NOMO-1 (cell line): ENCODE data around the gene AFMID.
A peak's percentile ranks its signal among the peaks of the same experiment; 100 is the strongest.

ENCODE experiments used
- DNase-seq, 2 experiments: peaks; one replicate each; lab custom pipeline; 2025; ENCODE audit not compliant: unreplicated experiment in 2 of 2; lab: John Stamatoyannopoulos, UW

Gene AFMID

DNA sequence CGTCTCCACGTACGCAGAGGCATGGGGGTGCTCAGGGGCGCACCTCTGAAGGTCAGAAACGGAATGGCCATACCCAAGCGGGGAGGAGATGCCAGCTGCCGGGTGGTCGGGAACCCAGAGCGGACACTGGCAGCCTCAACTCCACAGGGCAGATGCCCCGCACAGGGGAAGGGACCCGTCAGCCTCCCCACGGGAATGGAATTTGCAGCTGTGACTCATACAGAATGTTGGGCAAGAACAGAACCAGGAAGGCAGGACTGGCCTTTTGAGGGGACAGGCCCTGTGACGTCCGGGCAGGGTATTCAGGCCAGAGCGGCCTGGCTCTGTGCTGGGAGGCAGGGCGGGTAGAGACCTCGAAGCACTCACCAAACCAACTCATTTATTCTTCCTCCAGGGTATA is 7.8 kb upstream of the AFMID start:
- no peak for DNase-seq

DNA sequence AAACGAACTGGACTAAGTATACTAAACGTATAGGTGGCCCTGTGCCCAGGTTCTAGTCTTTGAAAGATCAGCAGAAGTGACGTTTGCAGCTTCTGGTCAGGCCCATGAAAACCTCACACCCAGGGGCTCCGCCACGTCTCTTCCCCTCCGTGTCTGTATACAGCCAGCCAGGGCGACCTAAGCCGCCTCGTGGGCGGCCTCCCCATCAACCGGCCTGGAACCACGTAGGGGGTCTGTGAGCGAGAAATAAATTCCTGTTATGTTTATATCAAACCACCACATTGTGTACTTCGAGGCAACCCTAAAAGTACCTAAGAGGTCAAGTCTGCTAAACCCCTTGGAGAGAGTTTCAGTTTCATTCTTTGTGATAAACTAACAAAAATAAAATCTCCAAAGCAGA is 7.1 kb upstream of the AFMID start:
- no peak for DNase-seq

DNA sequence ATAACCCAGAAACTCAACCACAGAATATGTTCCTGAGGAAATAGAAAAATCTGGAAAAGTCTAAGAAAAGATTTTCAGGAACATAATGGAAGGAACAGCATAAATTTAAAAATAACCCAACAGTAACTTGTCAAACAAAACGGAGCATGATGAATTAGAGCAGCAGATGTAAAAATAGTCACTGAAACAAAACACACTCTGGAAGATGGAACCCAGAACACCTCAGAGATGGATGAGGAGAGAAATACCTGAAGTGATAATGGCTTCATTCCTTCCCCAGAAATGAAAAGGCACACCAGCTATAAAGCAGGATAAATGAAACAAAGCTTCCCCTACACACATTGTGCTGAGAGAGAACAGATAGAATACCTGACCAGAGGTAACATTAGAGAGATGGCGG is 6.7 kb upstream of the AFMID start:
- DNase-seq: no peak

DNA sequence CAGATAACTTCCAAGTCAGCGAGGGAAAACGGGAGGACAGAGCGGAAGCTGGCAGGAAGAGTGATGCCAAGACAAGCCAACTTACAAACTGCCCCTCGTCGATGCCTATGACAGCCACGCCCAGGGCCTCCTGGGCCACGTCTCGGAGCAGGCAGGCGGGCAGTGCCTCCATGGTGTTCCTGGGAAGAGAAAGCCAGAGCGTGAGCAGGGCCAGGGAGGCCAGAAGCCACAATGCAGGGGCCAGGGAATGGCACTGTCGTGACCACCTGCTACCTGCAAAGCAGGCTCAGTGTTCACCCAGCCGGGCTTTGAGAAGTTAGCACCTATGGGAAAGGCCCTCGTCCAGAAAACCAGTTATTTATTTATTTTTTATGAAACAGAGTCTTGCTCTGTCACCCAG is 4.7 kb upstream of the AFMID start:
- DNase-seq: no peak

DNA sequence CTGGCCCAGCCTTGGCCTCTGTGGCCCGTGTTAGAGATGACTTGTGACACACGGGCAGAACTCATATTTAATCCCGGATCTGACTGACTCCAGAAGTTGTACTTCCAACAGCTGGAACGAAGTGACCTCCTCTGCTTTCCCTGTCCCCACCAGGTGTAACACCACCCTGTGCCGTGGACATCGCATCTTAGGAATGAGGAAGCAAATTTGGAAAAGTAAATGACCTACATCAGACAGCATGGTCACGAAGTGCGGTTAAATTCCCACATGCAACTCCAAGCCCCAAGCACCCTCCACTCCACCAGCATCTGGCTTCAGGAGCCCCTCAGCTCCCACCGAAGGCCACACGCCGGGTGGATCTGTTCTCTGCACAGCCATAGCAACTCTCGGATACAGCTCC is 3.2 kb upstream of the AFMID start:
- DNase-seq: no peak

DNA sequence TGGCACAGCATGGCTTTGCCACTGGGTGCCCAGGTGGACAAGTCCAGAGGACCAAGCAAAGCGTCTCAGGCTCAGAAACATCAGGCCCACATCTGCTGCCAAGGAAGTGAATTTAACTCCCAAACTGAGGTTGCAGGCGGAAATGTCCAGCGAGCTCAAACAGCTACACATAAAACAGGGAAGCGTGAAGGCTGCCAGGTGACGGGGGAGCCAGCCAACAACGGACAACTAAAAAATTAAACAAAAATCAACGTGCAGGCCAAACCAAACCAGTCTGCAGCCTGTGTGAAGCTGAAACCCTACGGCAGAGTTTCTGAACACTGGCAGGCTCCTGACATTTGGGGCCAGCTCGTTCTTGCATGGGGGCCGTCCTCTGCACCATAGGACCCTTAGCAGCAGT is 2.8 kb upstream of the AFMID start:
- DNase-seq: no peak

DNA sequence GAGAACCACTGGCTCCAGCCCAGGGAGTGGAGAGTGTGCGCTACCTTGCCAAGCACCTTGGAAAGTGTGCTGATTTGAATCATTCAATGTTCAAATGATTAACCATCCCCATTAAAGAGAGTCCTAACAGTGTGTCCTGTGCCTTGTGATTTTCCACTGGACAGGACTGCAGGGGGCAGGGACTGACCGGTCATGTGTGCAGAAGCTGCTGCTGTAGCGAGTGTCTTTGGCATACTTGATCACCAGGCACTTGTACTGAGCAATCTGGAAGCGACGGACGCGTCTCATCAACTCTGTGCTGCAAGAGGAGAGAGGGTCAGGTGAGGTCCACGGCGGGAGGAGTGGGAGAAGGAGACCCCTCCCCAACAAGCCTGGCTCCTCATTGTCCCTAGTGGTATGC is 2.3 kb upstream of the AFMID start:
- DNase-seq: no peak

DNA sequence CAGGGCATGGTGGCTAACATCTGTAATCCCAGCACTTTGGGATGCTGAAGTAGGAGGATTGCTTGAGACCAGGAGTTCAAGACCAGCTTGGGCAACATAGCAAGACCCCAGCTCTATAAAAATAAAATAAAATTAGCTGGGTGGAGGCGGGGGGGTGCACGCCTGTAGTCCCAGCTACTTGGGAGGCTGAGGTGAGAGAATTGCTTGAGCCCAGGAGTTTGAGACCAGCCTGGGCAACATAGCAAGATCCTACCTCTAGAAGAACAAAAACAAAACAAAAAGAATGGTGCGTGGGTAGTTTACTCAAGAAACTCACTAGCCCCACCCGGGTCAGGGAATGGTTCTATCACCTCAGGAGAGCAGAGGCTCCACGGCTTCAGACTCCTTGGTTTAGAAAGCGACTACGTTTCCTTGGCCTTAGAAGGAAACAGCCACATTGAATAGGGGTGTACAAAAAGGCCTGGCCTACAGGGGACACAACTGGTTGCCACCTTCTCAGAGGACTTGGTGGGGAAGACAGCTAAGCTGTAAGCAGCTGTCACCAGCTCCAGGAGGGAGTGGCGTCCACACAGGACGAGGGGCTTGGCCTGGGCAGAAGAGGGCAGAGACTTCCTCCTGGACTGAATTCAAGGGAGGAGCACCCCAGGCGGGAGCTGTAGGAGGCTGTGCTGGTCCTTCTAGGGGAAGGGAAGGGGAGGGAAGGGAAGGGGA is 1.0 kb upstream of the AFMID start:
- DNase-seq: peak; percentile 37 to 50

DNA sequence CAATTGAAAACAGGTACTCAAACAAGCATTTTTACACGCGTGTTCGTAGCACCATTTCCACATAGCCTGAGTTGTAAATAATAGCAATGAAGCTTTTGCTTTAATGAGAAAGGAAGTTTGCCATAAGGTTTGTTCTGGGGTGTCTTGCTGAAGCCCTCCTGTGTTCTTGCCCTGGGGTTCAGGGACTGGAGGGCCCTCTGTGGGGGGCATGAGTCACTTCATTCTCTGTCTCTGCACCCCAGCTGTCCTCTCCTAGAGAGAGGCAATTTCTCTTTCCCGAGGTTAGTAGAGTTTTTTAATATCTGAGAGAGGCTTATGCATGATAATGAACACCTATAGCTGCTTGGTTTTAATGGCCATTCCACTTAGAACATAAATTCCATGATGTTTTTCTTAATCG is 9.6 kb downstream of the AFMID start:
- DNase-seq: no peak

DNA sequence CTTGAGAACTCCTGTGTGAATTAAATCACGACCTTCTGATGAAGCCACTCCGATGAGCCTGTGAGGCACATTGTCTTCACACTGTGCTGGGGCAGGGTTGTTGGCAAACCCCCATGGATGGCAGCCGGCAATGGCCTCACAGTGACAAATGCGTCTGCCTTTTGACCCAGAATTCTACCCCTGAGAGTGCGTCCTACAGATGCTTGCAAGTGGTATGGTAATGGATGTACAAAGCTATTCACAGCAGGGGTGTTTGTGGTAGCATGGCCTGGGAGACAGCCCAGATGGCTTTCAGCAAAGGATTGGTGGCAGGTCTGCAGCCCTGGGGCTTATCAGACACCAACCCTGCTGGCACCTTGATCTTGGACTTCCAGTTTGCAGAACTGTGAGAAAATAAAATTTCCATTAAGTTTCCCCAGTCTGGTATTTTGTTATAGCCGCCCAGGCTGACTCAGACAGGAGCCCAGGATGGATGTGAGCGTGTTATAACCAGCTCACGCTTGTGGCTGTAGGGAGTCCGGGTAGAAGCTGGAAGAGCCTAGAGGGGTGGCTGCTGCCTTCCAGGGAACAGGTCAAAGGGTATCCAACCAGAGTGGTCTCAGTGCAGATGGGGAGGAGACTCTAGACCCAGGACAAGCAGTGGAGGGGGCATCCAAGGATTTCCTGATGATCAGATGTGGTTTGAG is 10.1 kb downstream of the AFMID start:
- no peak for DNase-seq

DNA sequence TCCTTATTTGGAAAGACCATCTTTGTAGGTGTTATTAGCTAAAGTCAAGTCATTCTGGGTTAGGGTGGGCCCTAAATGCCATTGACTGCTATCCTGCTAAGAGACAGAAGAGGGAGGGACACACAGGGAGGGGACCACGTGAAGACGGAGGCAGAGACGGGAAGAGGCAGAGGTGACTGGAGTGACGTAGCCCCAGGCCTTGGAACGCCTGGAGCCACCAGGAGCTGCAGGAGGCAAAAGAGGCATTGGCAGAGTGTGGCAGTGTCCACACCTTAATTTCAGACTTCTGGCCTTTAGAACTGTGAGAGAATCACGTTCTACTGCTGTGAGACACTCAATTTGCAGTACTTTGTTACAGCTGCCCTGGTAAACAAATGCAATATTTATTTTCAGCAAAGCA is 13.3 kb downstream of the AFMID start:
- DNase-seq: no peak

DNA sequence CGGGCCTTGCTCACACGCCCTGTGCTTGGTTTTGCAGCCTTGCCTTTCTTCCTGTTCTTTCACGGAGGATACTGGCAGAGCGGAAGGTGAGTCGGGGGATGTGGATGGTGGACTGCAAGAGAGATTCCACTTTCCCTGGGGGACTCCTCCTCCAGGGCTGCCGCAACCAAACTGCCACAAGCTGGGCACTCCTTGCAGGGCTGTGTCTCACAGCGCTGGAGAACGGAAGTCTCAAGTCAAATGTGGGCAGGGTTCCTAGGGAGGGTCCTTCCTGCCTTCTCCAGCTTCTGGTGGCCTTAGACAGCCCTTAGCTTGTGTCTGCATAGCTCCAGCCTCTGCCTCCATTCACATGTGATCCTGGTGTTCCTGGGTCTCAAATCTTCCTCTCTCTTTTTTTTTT is 15.5 kb downstream of the AFMID start:
- DNase-seq: no peak

DNA sequence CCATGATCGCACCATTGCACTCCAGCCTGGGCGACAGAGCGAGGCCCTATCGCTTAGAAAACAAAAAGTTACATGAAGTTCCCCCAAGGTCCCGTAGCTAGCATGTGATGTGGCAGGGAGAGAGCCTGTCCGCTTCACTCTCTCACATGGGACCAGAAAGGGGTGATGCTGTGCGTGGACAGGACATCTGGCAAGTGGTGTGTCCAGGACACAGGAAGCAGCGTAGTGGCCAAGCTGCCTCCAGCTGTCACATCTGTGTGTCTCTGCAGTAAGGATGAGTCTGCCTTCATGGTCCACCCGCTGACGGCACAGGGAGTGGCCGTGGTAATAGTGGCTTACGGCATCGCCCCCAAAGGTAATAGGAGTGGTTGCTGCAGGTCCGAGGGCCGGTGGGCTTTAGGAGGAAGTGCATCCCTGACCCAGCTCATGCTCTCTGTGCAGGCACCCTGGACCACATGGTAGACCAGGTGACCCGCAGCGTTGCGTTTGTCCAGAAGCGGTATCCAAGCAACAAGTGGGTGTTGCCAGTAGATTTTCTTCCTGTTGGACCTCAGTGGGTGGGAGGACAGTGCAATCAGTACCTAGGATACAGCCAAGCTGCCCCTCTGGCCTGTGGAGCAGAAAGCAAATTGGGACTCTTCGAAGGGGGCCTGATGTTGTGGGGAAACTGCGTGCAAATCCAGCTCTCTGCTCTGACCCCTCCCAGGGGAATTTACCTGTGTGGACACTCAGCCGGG is 17.4 kb downstream of the AFMID start:
- DNase-seq: no peak

DNA sequence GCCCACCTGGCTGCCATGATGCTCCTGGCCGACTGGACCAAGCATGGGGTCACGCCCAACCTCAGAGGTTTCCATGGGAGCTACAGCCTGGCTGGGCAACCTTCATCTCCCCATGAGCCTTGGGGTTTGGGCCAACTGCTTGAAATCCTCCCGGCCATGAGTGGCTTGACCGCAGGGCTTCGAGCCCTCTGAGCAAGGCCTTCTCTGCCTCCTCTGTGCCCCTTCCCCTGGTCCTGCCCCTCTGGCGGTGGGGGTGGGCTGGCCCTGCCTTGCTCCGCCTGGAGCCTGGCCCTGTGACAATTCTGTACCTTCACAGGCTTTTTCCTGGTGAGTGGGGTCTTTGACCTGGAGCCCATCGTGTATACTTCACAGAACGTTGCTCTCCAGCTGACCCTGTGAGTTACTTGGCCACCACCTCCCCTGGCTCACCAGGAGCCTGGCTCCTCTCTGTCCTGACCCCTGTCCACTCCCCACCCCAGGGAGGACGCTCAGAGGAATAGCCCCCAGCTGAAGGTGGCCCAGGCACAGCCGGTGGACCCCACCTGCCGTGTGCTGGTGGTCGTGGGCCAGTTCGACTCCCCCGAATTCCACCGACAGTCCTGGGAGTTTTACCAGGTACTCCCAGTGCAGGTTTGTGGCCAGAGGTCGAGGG is 18.1 kb downstream of the AFMID start:
- DNase-seq: no peak

DNA sequence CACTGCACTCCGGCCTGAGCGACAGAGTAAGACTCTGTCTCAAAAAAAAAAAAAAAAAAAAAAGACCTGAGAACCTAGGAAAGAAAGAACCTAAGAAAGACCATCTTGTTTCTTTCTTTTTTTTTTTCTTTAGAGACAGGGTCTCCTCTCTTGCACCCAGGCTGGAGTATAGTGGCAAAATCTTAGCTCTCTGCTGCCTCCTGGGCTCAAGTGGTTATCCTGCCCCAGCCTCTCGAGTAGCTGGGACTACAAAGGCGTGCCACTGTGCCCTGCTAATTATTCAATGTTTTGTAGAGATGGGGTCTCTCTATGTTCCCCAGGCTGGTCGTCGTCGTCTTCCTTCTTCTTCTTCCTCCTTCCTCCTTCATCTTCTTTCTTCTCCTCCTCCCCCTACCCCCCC is 19.1 kb downstream of the AFMID start:
- DNase-seq: no peak

DNA sequence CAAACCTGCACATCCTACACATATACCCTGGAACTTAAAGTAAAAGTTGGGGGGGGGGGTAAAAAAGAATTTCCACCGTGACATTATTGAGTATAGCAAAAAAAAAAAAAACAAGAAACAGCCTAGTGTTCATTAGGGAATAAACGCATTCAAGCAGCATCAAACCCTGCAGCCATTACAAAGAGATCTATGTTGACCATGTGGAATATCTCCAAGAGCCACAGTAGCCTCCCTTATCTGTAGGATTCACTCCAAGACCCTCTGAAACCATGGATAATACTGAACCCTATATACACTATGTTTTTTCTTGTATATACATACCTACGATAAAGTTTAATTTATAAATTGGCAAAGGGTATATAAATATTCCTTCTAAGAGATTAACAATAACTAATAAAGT is 21.3 kb downstream of the AFMID start:
- no peak for DNase-seq

DNA sequence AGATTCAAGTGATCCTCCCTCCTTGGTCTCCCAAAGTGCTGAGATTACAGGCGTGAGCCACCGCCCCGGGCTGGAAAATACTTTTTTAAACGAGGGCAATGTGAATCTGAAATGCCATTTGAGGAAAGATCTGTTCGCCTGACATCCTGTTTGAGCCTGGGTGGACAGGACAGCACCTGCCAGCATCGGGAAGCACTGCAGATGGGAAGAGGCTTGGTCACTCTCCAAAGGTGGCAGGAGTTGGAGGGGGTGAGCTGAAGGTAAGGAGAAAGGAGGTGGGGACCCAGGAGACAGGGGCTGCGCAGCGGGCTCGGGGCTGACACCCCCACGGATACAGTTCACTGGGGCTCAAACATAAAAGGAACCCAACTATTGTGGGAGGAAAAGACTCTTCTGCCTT is 22.9 kb downstream of the AFMID start:
- no peak for DNase-seq

DNA sequence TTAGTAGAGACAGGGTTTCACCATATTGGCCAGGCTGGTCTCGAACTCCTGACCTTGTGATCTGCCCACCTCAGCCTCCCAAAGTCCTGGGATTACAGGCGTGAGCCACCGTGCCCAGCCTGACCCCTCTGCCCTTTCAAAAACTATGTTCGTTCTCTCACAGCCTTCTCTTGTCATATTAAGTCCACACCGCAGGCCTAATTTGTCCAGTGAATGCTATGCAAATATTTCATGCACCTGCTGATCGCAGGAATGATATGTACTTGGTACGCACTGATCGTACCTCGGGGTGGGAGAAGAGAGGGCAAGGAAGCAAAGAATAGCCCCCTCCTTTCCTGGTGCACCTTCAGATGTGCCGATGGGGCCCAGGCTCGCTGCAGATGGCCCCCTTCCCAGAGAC is 23.9 kb downstream of the AFMID start:
- no peak for DNase-seq

DNA sequence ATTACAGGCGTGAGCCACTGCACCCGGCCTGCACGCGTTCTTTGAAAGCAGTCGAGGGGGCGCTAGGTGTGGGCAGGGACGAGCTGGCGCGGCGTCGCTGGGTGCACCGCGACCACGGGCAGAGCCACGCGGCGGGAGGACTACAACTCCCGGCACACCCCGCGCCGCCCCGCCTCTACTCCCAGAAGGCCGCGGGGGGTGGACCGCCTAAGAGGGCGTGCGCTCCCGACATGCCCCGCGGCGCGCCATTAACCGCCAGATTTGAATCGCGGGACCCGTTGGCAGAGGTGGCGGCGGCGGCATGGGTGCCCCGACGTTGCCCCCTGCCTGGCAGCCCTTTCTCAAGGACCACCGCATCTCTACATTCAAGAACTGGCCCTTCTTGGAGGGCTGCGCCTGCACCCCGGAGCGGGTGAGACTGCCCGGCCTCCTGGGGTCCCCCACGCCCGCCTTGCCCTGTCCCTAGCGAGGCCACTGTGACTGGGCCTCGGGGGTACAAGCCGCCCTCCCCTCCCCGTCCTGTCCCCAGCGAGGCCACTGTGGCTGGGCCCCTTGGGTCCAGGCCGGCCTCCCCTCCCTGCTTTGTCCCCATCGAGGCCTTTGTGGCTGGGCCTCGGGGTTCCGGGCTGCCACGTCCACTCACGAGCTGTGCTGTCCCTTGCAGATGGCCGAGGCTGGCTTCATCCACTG is 27.0 kb downstream of the AFMID start, which contains the start of gene BIRC5:
BIRC5 (plus strand) TSS at position 238 of the 690 bp plus-strand sequence; CDS start at position 302, 64 bp downstream.
- peak; percentile 83 to 91 for DNase-seq

DNA sequence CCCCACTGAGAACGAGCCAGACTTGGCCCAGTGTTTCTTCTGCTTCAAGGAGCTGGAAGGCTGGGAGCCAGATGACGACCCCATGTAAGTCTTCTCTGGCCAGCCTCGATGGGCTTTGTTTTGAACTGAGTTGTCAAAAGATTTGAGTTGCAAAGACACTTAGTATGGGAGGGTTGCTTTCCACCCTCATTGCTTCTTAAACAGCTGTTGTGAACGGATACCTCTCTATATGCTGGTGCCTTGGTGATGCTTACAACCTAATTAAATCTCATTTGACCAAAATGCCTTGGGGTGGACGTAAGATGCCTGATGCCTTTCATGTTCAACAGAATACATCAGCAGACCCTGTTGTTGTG is 27.5 kb downstream of the AFMID start:
- DNase-seq: no peak
